Natural killer cell (primary cell): ENCODE measurements around the gene SH2D3C. TPM values are rescaled to one million over a fixed set of nuclear protein-coding genes. Genes with fewer than 3 reads are reported as not detected.

Experiments used
- ATAC-seq, 3 donors: fragments of 150-1000 bp in 2 of 3; fragments of 200-7000 bp in 1 of 3; cut with Tn5 transposase; 1 replicate in 1 of 3; 2 replicates in 2 of 3; pipeline ENCODE4 v1.10.0; 2021; ENCODE audit warnings: mild to moderate bottlenecking in 2 of 3, moderate library complexity in 2 of 3
- DNase-seq, 2 donors: peaks; one replicate each; pipeline versions ENCODE4 v3.0.0 to v3.0.0-alpha.2; 2013 to 2021; ENCODE audit warnings: mixed read lengths in 1 of 2
- H3K27ac ChIP-seq: one replicate; pipeline ENCODE4 v1.5.1; 2013; ENCODE audit warnings: mild to moderate bottlenecking, low read length
- H3K27me3 ChIP-seq: one replicate; pipeline ENCODE4 v1.6.1; 2013; ENCODE audit warnings: low read length; ENCODE audit not compliant: control insufficient read depth, insufficient read depth
- H3K36me3 ChIP-seq: one replicate; pipeline ENCODE4 v1.6.1; 2013; ENCODE audit warnings: low read length; ENCODE audit not compliant: control insufficient read depth, insufficient read depth
- H3K4me1 ChIP-seq: one replicate; pipeline ENCODE4 v1.6.1; 2013; ENCODE audit warnings: low read length; ENCODE audit not compliant: control insufficient read depth, insufficient read depth
- H3K4me3 ChIP-seq: one replicate; pipeline ENCODE4 v1.5.1; 2013; ENCODE audit warnings: low read length
- H3K9me3 ChIP-seq: one replicate; pipeline ENCODE4 v1.6.1; 2013; ENCODE audit warnings: low read length; ENCODE audit not compliant: control insufficient read depth, insufficient read depth
- H3K27ac Mint-ChIP-seq, 2 donors: one replicate each; pipeline ENCODE4 v1.8.0; 2022; ENCODE audit warnings: mild to moderate bottlenecking in 2 of 2, mixed read lengths in 2 of 2, moderate library complexity in 1 of 2
- H3K27me3 Mint-ChIP-seq, 2 donors: one replicate each; pipeline ENCODE4 v1.8.0; 2022; ENCODE audit warnings: low read depth in 2 of 2, mixed read lengths in 2 of 2
- H3K36me3 Mint-ChIP-seq: one replicate; pipeline ENCODE4 v1.8.0; 2022; ENCODE audit warnings: mixed read lengths
- H3K4me1 Mint-ChIP-seq, 2 donors: one replicate each; pipeline ENCODE4 v1.8.0; 2022; ENCODE audit warnings: mixed read lengths in 2 of 2
- H3K4me3 Mint-ChIP-seq: one replicate; pipeline ENCODE4 v1.8.0; 2022; ENCODE audit warnings: mild to moderate bottlenecking, moderate library complexity, mixed read lengths
- H3K9me3 Mint-ChIP-seq, 2 donors: one replicate each; pipeline ENCODE4 v1.8.0; 2022; ENCODE audit warnings: mixed read lengths in 2 of 2
- CTCF ChIP-seq: fragments of 200-600 bp; IDR thresholded peaks from one replicate; pipeline ENCODE4 v1.8.0; 2022; ENCODE audit warnings: antibody characterized with exemption
- WGBS: methylation state at CpG from one replicate; pipeline ENCODE4 v1.1.7; 2013; ENCODE audit warnings: missing lambda C conversion rate; ENCODE audit not compliant: insufficient coverage; 5-methylcytosine and 5-hydroxymethylcytosine counted together
- intact Hi-C: fragments of 100-400 bp; cut with micrococcal nuclease; formaldehyde crosslinking; loops from one replicate; pipeline ENCODE4 v1.14.2; 2022
- total RNA-seq, 4 donors: library from RNA; stranded (reverse); fragments of 120-200 nt in 1 of 4; gene quantifications; one replicate each; pipeline versions ENCODE4 v1.2.3 to v1.2.4, GENCODE V29; 2013 to 2022

Gene SH2D3C
- total RNA-seq, 3 donors from 2014 or later (not counting 1 experiment from before 2014, with no cell fraction given): 42.8 to 86.8 (median 56.6) TPM

DNA sequence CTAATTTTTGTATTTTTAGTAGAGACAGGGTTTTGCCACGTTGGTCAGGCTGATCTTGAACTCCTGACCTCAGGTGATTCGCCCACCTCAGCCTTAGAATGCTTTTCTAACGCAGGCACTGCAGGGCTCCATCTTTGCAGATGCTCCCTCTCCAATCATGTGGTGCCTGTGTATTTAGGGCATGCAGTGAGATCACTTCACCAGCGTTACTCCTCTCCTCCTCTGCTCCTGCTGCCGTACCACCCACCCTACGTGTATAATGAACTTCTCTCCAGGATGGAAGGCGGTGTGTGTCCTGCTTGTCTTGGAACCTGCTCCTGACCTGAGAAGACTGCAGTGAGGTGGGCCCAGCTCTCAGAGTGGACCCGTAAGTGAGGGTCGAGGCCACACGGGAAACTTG lies 85.3 kb downstream of the SH2D3C start:
- no peak overlapping the region for H3K27ac Mint-ChIP-seq
- no peaks in the 10 kb centered on the region for H3K4me1 ChIP-seq
- no peaks in the 10 kb centered on the region for H3K9me3 Mint-ChIP-seq
- no peaks in the 10 kb centered on the region for H3K27me3 Mint-ChIP-seq
- H3K4me1 Mint-ChIP-seq: no peaks in the 10 kb centered on the region
- intact Hi-C loops: no loop called here
- H3K27me3 ChIP-seq: no peaks in the 10 kb centered on the region
- WGBS: 95% methylated on average over 10 of the region's 10 CpGs
- TF ChIP-seq CTCF: no peak
- H3K36me3 Mint-ChIP-seq: no peaks in the 10 kb centered on the region
- H3K4me3 Mint-ChIP-seq: no peak overlapping the region
- no peaks in the 10 kb centered on the region for H3K36me3 ChIP-seq
- no peak overlapping the region for H3K4me3 ChIP-seq
- ATAC-seq (no peak), DNase-seq (no peak)
- H3K9me3 ChIP-seq: no peaks in the 10 kb centered on the region
- no peak overlapping the region for H3K27ac ChIP-seq

GRCh38 chr9:127692071-127692470 lies 86.4 kb downstream of the SH2D3C start:
- intact Hi-C loops: no loop called here
- H3K4me3 ChIP-seq: no peak overlapping the region
- Mint-ChIP-seq H3K4me3 (no peak overlapping the region), H3K27ac (no peak overlapping the region), H3K4me1 (no peaks in the 10 kb centered on the region), H3K27me3 (no peaks in the 10 kb centered on the region), H3K36me3 (no peaks in the 10 kb centered on the region), H3K9me3 (no peaks in the 10 kb centered on the region)
- no peaks in the 10 kb centered on the region for H3K36me3 ChIP-seq
- TF ChIP-seq CTCF: no peak
- no peaks in the 10 kb centered on the region for H3K27me3 ChIP-seq
- no peaks in the 10 kb centered on the region for H3K9me3 ChIP-seq
- 91% methylated on average over 19 of the region's 20 CpGs for WGBS
- no peak overlapping the region for H3K27ac ChIP-seq
- no peaks in the 10 kb centered on the region for H3K4me1 ChIP-seq
- ATAC-seq: no peak
- no peak for DNase-seq

DNA sequence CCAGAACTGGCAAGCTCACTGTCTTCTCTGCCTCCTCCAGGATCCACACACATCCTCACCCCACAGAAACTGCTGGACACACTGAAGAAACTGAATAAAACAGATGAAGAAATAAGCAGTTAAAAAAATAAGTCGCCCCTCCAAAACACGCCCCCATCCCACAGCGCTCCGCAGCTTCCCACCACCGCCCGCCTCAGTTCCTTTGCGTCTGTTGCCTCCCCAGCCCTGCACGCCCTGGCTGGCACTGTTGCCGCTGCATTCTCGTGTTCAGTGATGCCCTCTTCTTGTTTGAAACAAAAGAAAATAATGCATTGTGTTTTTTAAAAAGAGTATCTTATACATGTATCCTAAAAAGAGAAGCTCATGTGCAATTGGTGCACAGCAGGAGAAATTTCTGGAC lies 87.7 kb downstream of the SH2D3C start:
- Mint-ChIP-seq H3K4me1 (no peaks in the 10 kb centered on the region), H3K4me3 (no peak overlapping the region), H3K27me3 (no peaks in the 10 kb centered on the region), H3K9me3 (no peaks in the 10 kb centered on the region), H3K36me3 (no peaks in the 10 kb centered on the region), H3K27ac (no peak overlapping the region)
- ATAC-seq (no peak), DNase-seq (no peak)
- intact Hi-C loops: no loop called here
- WGBS: 97% methylated on average over 9 of the region's 10 CpGs
- no peak overlapping the region for H3K4me3 ChIP-seq
- H3K27ac ChIP-seq: no peak overlapping the region
- no peak for TF ChIP-seq CTCF
- H3K9me3 ChIP-seq: no peaks in the 10 kb centered on the region
- no peaks in the 10 kb centered on the region for H3K4me1 ChIP-seq
- no peaks in the 10 kb centered on the region for H3K27me3 ChIP-seq
- no peaks in the 10 kb centered on the region for H3K36me3 ChIP-seq

GRCh38 chr9:127689329-127690000 lies 89.0 kb downstream of the SH2D3C start:
- no peak for TF ChIP-seq CTCF
- no peaks in the 10 kb centered on the region for H3K27me3 Mint-ChIP-seq
- no peaks in the 10 kb centered on the region for H3K9me3 Mint-ChIP-seq
- H3K4me1 Mint-ChIP-seq: no peaks in the 10 kb centered on the region
- ATAC-seq (no peak), DNase-seq (no peak)
- Histone ChIP-seq H3K36me3 (no peaks in the 10 kb centered on the region), H3K4me1 (no peaks in the 10 kb centered on the region), H3K9me3 (no peaks in the 10 kb centered on the region), H3K27me3 (no peaks in the 10 kb centered on the region), H3K27ac (no peak overlapping the region), H3K4me3 (no peak overlapping the region)
- WGBS: 91% methylated on average over 13 of the region's 13 CpGs
- H3K4me3 Mint-ChIP-seq: no peak overlapping the region
- no peak overlapping the region for H3K27ac Mint-ChIP-seq
- no peaks in the 10 kb centered on the region for H3K36me3 Mint-ChIP-seq
- intact Hi-C loops: no loop called here
